Mesenchymal stem cell (in vitro differentiated cells and primary cell): ENCODE measurements around the gene BORCS8.

Experiments used
- DNase-seq: peaks from one replicate; pipeline ENCODE4 v3.0.0-alpha.2; 2013
- H2AFZ ChIP-seq: one replicate; pipeline ENCODE4 v1.6.1; 2013; ENCODE audit warnings: low read depth, mild to moderate bottlenecking, control low read depth, inconsistent platforms, low read length, moderate library complexity
- H2AK5ac ChIP-seq: 2 replicates; pipeline ENCODE4 v1.6.1; 2013; ENCODE audit warnings: low read length, moderate library complexity, mild to moderate bottlenecking, inconsistent platforms; ENCODE audit not compliant: severe bottlenecking
- H2BK120ac ChIP-seq: one replicate; pipeline ENCODE4 v1.6.1; 2013; ENCODE audit warnings: low read depth, mild to moderate bottlenecking, inconsistent platforms, low read length, moderate library complexity
- H2BK12ac ChIP-seq, 2 experiments: one replicate each; pipeline ENCODE4 v1.6.1; 2013; ENCODE audit warnings: inconsistent platforms in 2 of 2, low read length in 2 of 2, mild to moderate bottlenecking in 2 of 2, moderate library complexity in 2 of 2, control low read depth in 1 of 2
- H2BK15ac ChIP-seq: one replicate; pipeline ENCODE4 v1.6.1; 2013; ENCODE audit warnings: mild to moderate bottlenecking, low read depth, inconsistent platforms; ENCODE audit not compliant: poor library complexity, severe bottlenecking
- H2BK5ac ChIP-seq: 2 replicates; pipeline ENCODE4 v1.6.1; 2013; ENCODE audit warnings: low read depth, mild to moderate bottlenecking, low read length, control low read depth, inconsistent platforms; ENCODE audit not compliant: poor library complexity, severe bottlenecking
- H3K14ac ChIP-seq, 2 experiments: one replicate each; pipeline ENCODE4 v1.6.1; 2013; ENCODE audit warnings: inconsistent platforms in 2 of 2, low read length in 2 of 2, control low read depth in 1 of 2, mild to moderate bottlenecking in 1 of 2, moderate library complexity in 1 of 2
- H3K18ac ChIP-seq, 2 experiments: one replicate each; pipeline ENCODE4 v1.6.1; 2013; ENCODE audit warnings: inconsistent platforms in 2 of 2, low read length in 2 of 2, control low read depth in 1 of 2, low read depth in 1 of 2, mild to moderate bottlenecking in 1 of 2
- H3K23ac ChIP-seq, 2 experiments: one replicate each; pipeline ENCODE4 v1.6.1; 2013; ENCODE audit warnings: inconsistent platforms in 2 of 2, low read length in 2 of 2, mild to moderate bottlenecking in 2 of 2, moderate library complexity in 2 of 2, control low read depth in 1 of 2
- H3K27ac ChIP-seq: 2 replicates; pipeline ENCODE4 v1.5.1; 2013; ENCODE audit warnings: mild to moderate bottlenecking, moderate library complexity, low read length, control low read depth, inconsistent platforms; ENCODE audit not compliant: poor library complexity, severe bottlenecking
- H3K27me3 ChIP-seq, 2 experiments: 2 replicates each; pipeline versions ENCODE4 v1.6.1 to v1.7.0; 2013; ENCODE audit warnings: low read length in 2 of 2, mild to moderate bottlenecking in 2 of 2, moderate library complexity in 2 of 2, control low read depth in 1 of 2, inconsistent platforms in 1 of 2; ENCODE audit not compliant: control insufficient read depth in 1 of 2, insufficient read depth in 1 of 2
- H3K36me3 ChIP-seq, 2 experiments: 2 replicates each; pipeline versions ENCODE4 v1.6.1 to v1.7.0; 2013; ENCODE audit warnings: low read length in 2 of 2, control low read depth in 1 of 2, inconsistent platforms in 1 of 2, low read depth in 1 of 2, mild to moderate bottlenecking in 1 of 2; ENCODE audit not compliant: insufficient read depth in 2 of 2, control insufficient read depth in 1 of 2
- H3K4ac ChIP-seq, 2 experiments: one replicate each; pipeline ENCODE4 v1.6.1; 2013; ENCODE audit warnings: inconsistent platforms in 2 of 2, low read length in 2 of 2, mild to moderate bottlenecking in 2 of 2, moderate library complexity in 2 of 2, control low read depth in 1 of 2, low read depth in 1 of 2
- H3K4me1 ChIP-seq: 2 replicates; pipeline ENCODE4 v1.6.1; 2013; ENCODE audit warnings: low read depth, low read length, control low read depth; ENCODE audit not compliant: control insufficient read depth, insufficient read depth
- H3K4me2 ChIP-seq: 2 replicates; pipeline ENCODE4 v1.6.1; 2013; ENCODE audit warnings: low read length, mild to moderate bottlenecking, inconsistent platforms; ENCODE audit not compliant: poor library complexity, severe bottlenecking
- H3K4me3 ChIP-seq, 2 experiments: 2 replicates each; pipeline versions ENCODE4 v1.5.1 to v1.7.0; 2013; ENCODE audit warnings: low read length in 2 of 2, mild to moderate bottlenecking in 2 of 2, control low read depth in 1 of 2, low read depth in 1 of 2; ENCODE audit not compliant: insufficient read depth in 1 of 2
- H3K79me1 ChIP-seq: replicated peaks from 2 replicates; pipeline ENCODE4 v1.6.1; 2013; ENCODE audit warnings: mild to moderate bottlenecking, control low read depth, low read length, inconsistent platforms; ENCODE audit not compliant: poor library complexity, severe bottlenecking
- H3K9ac ChIP-seq: 2 replicates; pipeline ENCODE4 v1.7.0; 2013; ENCODE audit warnings: mild to moderate bottlenecking, low read length, moderate library complexity
- H3K9me3 ChIP-seq: 2 replicates; pipeline ENCODE4 v1.7.0; 2013; ENCODE audit warnings: mild to moderate bottlenecking, low read length; ENCODE audit not compliant: control insufficient read depth
- H4K8ac ChIP-seq: one replicate; pipeline ENCODE4 v1.6.1; 2013; ENCODE audit warnings: inconsistent platforms, mild to moderate bottlenecking, low read length, moderate library complexity
- H4K91ac ChIP-seq: one replicate; pipeline ENCODE4 v1.6.1; 2013; ENCODE audit warnings: mild to moderate bottlenecking, low read length, inconsistent platforms
- WGBS: methylation state at CpG from one replicate; pipeline ENCODE4 v1.1.7; 2013; ENCODE audit warnings: mixed read lengths; 5-methylcytosine and 5-hydroxymethylcytosine counted together

The BORCS8 gene

GRCh38 chr19:19147344-19147743, 44.6 kb downstream of the BORCS8 start:
- no peak overlapping the region for H3K9ac ChIP-seq
- WGBS: 96% methylated on average over 5 of the region's 5 CpGs
- H3K27ac ChIP-seq: no peak overlapping the region

DNA sequence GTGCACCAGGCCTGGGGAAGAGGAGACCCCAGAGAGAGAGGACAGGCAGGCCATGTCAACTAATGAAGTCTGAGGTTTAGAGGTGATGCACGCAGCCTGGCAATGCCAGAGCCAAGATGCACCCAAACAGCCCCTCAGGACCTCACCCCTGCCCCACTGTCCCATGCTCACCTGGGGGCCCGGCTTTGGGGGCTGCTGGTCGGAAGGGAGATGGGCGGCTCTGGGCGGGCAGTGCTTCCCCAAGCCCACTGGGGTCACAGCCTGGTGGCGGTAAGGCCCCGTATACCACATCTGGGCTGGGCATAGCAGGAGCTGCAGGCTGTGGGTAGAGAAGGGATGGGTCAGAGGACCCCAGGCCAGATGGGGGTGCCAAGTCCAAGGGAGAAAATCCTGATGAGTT, 45.1 kb downstream of the BORCS8 start:
- no peak overlapping the region for H2AFZ ChIP-seq
- H3K18ac ChIP-seq: no peak overlapping the region
- H3K23ac ChIP-seq: no peak overlapping the region
- H3K14ac ChIP-seq: no peak overlapping the region
- H3K4me2 ChIP-seq: no peak overlapping the region
- no peak overlapping the region for H2BK12ac ChIP-seq
- WGBS: 94% methylated on average over 3 of the region's 7 CpGs
- peaks cover 10 to 14% of the 10 kb centered on the region in 2 experiments for H3K36me3 ChIP-seq
- H3K27me3 ChIP-seq: peaks cover 0 to 5% of the 10 kb centered on the region in 2 experiments
- no peak overlapping the region for H3K4me3 ChIP-seq
- H3K9ac ChIP-seq: no peak overlapping the region
- H2BK120ac ChIP-seq: no peak overlapping the region
- no peak overlapping the region for H3K27ac ChIP-seq
- no peak overlapping the region for H4K91ac ChIP-seq
- H2AK5ac ChIP-seq: no peak overlapping the region
- DNase-seq: no peak
- no peaks in the 10 kb centered on the region for H3K4me1 ChIP-seq
- H2BK5ac ChIP-seq: no peak overlapping the region
- no peaks in the 10 kb centered on the region for H3K79me1 ChIP-seq
- no peaks in the 10 kb centered on the region for H3K9me3 ChIP-seq
- no peak overlapping the region for H2BK15ac ChIP-seq
- H3K4ac ChIP-seq: no peak overlapping the region
- H4K8ac ChIP-seq: no peak overlapping the region

More at GRCh38 chr19:19147344-19147743, 44.6 kb downstream of the BORCS8 start:
- H3K4ac ChIP-seq: no peak overlapping the region
- peaks cover 10 to 14% of the 10 kb centered on the region in 2 experiments for H3K36me3 ChIP-seq
- no peak overlapping the region for H2BK12ac ChIP-seq
- H3K9me3 ChIP-seq: no peaks in the 10 kb centered on the region
- H3K23ac ChIP-seq: no peak overlapping the region
- no peak overlapping the region for H4K8ac ChIP-seq
- no peak overlapping the region for H4K91ac ChIP-seq
- H3K18ac ChIP-seq: no peak overlapping the region
- H3K79me1 ChIP-seq: no peaks in the 10 kb centered on the region
- no peak overlapping the region for H3K4me3 ChIP-seq
- H2AK5ac ChIP-seq: no peak overlapping the region
- peaks cover 0 to under 1% of the 10 kb centered on the region in 2 experiments for H3K27me3 ChIP-seq
- H2BK120ac ChIP-seq: no peak overlapping the region
- no peak overlapping the region for H3K14ac ChIP-seq
- no peaks in the 10 kb centered on the region for H3K4me1 ChIP-seq
- DNase-seq: no peak
- no peak overlapping the region for H2AFZ ChIP-seq
- no peak overlapping the region for H3K4me2 ChIP-seq
- no peak overlapping the region for H2BK15ac ChIP-seq
- no peak overlapping the region for H2BK5ac ChIP-seq

DNA sequence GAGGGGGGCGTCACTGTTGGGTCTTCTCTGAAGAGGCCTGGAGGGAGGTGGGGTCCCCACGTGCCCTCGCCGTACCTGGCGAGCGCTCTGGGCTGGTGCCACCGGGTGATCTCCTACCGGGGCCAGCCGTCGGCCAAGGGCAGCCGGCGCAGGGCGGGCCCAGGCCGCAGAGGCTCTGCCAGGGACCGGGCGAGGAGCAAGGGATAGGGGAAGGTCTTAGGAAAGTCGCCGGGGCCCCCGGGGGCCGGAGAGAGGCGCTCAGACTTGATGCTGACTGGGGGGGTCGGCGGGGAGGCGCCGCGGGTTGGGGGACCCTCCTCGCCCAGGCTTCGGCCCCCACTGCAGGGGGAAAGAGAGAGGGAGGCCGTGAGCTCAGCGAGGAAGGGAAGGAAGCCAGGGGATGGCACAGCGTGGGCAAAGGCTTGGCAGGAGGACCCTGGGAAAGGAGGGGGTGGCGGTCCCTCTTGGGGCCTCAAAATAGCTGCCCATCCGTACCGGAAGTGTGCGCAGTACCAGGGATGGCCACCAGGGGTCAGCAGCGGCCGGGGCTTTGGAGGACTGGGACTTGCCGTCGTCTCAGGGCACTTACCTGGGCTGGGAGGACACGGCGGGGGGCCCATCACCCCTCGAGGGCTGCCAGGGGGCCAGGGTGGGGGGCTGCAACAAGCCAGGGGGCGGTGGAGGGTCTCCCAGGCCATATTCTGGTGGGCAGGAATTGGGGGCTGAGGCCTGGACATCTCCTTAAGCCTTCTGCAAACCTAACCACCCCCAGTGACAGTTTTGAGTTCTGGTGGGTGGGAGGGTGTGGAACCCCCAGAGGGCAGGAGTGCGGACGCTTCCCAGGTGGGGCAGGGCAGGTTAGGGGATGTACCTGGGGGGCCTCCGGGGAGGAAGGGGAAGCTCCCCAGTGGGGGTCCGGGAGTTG, 46.0 kb downstream of the BORCS8 start:
- H3K27ac ChIP-seq: no peak overlapping the region
- WGBS: 48% methylated on average over 42 of the region's 47 CpGs

GRCh38 chr19:19145281-19145680, 46.7 kb downstream of the BORCS8 start:
- no peak overlapping the region for H3K9ac ChIP-seq
- H3K27ac ChIP-seq: no peak overlapping the region
- H3K79me1 ChIP-seq: no peaks in the 10 kb centered on the region
- H3K36me3 ChIP-seq: peaks cover 10 to 14% of the 10 kb centered on the region in 2 experiments
- no peak overlapping the region for H3K18ac ChIP-seq
- no peaks in the 10 kb centered on the region for H3K4me1 ChIP-seq
- no peak overlapping the region for H4K8ac ChIP-seq
- DNase-seq: no peak
- no peak overlapping the region for H2AFZ ChIP-seq
- no peak overlapping the region for H2BK12ac ChIP-seq
- peak overlapping the region; percentile 45 for H2BK15ac ChIP-seq
- H3K9me3 ChIP-seq: no peaks in the 10 kb centered on the region
- H3K4me2 ChIP-seq: no peak overlapping the region
- no peak overlapping the region for H2BK120ac ChIP-seq
- H2AK5ac ChIP-seq: no peak overlapping the region
- no peak overlapping the region for H4K91ac ChIP-seq
- H3K27me3 ChIP-seq: peaks cover 0 to 5% of the 10 kb centered on the region in 2 experiments
- 93% methylated on average over 17 of the region's 17 CpGs for WGBS
- no peak overlapping the region for H3K14ac ChIP-seq
- no peak overlapping the region for H3K4me3 ChIP-seq
- no peak overlapping the region for H3K23ac ChIP-seq
- H3K4ac ChIP-seq: no peak overlapping the region
- no peak overlapping the region for H2BK5ac ChIP-seq

More for the DNA sequence above, 46.0 kb downstream of the BORCS8 start:
- Histone ChIP-seq H3K9ac (no peak overlapping the region), H3K36me3 (peaks cover 10 to 14% of the 10 kb centered on the region in 2 experiments), H3K9me3 (no peaks in the 10 kb centered on the region), H2BK12ac (no peak overlapping the region), H3K23ac (no peak overlapping the region), H2AK5ac (no peak overlapping the region), H3K14ac (no peak overlapping the region), H3K4me2 (no peak overlapping the region), H2BK15ac (peak overlapping the region; percentile 92), H2AFZ (no peak overlapping the region), H3K4me1 (no peaks in the 10 kb centered on the region), H3K18ac (no peak overlapping the region), H3K4me3 (no peak overlapping the region), H4K91ac (peak overlapping the region; percentile 81), H2BK5ac (no peak overlapping the region), H3K79me1 (no peaks in the 10 kb centered on the region), H3K4ac (peak overlapping the region in 1 of 2 experiments; percentile 1), H2BK120ac (no peak overlapping the region), H3K27me3 (peaks cover 0 to 5% of the 10 kb centered on the region in 2 experiments), H4K8ac (peak overlapping the region; percentile 95)
- peak; percentile 56 for DNase-seq
